HG03439 (cell line): ENCODE data around the gene ZNF426.
"Not testable (repeated sequence)": the region's sequence is repeated elsewhere in the genome, so short reads cannot be mapped to it uniquely, and the experiment has no call there.

ENCODE experiments used
- ATAC-seq: cut with Tn5 transposase; IDR thresholded peaks from one replicate; pipeline ENCODE4 v1.9.1; 2021; ENCODE audit warnings: mild to moderate bottlenecking, moderate library complexity; ENCODE audit not compliant: unreplicated experiment

The ZNF426 gene

GRCh38 chr19:9538183-9539058 is at the start of gene ZNF426:
Gene ZNF426, minus strand, starts transcription at chr19:9538645. Its CDS starts 2,413 bp downstream, at chr19:9536232.
- peak; percentile 63 for ATAC-seq

GRCh38 chr19:9586764-9587163 is 48.3 kb upstream of the ZNF426 start:
- no peak for ATAC-seq

DNA sequence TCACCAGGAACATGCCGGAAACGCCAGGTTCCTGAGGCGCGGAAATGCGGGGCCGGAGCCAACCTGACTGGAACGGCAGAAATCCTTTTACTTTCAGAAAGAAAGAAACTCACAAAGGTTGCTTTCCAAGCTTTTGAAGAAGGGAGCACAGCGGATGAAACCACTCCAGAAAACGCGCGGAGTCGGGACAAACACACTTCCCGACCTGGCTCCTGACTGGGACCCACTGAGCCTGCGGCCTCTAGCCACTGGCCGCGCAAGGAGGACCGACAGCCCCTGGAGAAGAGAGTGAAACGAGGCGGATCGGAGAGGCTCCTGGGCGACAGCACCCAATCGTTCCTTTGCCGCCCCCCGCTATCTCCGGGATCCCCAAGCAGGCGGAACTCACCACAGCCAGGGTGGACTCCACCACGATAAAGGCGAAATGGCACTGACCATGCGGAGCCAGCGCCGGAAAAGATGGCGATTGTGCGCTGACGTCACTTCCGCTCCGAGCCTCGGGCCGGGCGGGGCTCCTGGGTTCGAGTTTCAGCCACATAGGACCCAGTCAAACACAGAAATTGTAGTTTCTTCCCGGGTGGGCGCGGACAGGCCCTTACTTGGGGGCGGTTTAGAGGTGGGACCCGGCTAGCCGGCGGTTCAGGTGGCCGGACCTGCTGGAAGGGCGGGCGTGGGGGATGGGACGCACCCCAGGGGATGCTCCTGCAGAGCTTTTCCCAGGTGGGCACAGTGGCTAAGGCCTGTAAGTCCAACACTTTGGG is 45.8 kb upstream of the ZNF426 start, which contains the start of gene ZNF121:
ZNF121 (minus strand) TSS at position 432 of the 761 bp plus-strand sequence. CDS start 16,407 bp downstream, outside the sequence.
- ATAC-seq = peak; percentile 90

- not testable (repeated sequence) for ATAC-seq
Observed at GRCh38 chr19:9582081-9582725, 43.8 kb upstream of the ZNF426 start.

DNA sequence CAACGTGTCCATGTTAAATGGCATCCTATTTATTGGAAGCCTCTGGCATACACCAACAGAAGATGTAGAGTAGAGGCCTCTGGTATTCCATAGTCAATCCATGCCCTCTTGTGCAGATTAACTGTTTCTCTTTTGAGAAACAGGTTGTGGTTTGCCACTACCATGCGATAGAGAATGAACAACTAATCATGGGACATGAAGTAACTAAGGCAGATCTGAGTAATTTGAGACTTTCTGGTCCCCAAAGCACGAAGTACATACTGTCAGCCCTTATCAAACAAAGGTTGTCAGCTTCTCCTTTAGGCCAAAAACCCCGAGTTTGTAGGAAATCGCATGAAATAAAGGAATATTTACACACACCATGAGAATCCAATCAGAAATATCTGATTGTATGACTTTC is 42.3 kb upstream of the ZNF426 start:
- no peak for ATAC-seq

DNA sequence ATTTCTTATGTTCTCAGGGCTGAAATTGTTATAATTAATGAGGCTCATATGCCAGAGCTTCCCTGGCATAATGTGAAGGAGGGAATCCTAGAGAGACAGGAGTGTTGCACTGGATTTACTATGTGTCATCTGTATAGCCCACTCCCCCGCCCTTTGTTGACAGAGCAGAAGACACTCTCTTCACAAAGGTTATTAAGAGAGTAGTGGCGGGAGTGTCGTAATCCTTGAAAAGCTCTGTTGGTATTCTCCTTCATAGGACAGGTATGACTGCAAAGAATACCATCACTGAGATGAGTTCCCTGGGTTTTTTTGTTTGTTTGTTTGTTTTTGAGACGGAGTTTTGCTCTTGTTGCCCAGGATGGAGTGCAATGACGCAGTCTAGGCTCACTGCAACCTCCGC is 31.8 kb upstream of the ZNF426 start:
- ATAC-seq = no peak

DNA sequence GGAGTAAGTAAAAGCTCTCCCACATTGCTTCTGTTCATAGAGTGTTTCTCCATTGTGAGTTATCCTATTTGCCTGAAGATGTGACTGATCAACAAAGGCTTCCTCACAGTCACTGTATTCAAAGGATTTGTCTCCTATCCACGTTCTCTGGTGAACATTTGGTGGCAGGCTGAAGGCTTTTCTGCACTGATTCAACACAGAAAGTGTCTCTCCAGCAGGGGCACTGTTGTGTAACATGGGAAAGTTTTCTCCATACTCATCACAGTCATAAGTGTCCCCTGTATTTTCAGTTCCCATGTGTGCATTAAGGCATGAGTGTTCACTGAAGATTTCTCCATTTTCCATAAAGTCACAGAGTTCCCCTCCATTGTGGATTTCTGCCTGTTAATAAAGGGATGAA is 28.3 kb upstream of the ZNF426 start:
- ATAC-seq = no peak

DNA sequence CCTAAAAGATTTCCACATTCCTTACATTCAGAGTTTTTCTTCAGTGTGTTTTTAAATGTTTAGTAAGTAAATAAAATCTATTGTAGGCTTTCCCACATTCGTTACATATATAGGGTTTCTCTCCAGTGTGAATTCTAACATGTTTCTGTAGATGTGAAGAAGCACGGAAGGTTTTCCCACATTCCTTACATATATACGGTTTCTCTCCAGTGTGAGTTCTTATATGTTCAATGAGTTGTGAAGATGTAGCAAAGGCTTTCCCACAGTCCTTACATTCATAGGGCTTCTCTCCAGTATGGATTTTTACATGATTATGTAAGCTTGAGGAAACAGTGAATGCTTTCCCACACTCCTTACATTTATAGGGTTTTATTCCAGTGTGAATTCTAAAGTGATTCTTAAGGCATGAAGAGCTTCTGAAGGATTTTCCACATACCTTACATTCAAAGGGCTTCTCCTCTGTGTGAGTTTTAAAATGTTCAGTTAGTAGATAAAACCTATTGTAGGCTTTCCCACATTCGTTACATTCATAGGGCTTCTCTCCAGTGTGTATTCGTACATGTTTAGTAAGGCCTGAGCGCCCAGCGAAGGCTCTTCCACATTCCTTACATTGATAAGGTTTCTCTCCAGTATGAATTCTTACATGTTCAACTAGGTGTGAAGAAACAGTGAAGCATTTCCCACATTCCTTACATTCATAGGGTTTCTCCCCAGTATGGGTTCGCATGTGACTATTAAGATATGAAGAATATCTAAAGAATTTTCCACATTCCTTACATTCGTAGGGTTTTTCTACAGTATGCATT is 27.7 kb upstream of the ZNF426 start:
- no peak for ATAC-seq

DNA sequence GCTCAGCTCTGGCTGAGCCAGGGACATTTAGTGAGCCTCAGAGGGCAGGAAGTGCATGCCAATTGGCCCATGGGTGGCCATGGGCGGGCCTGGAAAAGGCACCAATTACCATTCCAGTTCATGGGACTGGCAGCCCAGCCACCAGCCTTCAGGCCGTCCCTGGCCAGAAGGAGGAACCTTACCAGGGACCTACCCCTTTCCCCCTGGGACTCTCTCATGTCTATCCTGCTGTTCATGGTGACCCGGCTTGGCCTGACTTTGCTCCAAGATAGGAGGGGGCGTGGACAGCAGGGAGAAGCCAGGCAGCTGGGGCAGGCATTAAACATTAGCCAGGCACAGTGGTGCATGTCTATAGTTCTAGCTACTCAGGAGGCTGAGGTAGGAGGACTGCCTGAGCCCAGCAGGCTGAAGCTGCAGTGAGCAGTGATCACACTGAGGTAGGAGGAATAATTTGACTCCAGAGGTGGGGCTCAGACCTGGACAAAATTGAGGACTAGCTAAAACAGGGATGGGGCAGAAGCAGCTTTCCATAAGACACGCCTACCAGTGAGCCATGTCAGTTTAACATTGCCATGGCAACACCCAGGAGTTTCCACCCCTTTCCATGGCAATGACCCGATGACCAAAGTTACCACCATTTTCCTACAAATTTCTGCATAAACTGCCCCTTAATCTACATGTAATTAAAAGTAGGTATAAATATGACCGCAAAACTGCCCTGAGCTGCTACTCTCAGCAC is 14.3 kb upstream of the ZNF426 start:
- ATAC-seq = no peak

GRCh38 chr19:9547870-9548269 is 9.4 kb upstream of the ZNF426 start:
- no peak for ATAC-seq

GRCh38 chr19:9541281-9541680 is 2.8 kb upstream of the ZNF426 start:
- ATAC-seq = not testable (repeated sequence)

- not testable (repeated sequence) for ATAC-seq
Observed at GRCh38 chr19:9539921-9540320, 1.5 kb upstream of the ZNF426 start.

- not testable (repeated sequence) for ATAC-seq
Observed at GRCh38 chr19:9539201-9539600, 756 bp upstream of the ZNF426 start.

DNA sequence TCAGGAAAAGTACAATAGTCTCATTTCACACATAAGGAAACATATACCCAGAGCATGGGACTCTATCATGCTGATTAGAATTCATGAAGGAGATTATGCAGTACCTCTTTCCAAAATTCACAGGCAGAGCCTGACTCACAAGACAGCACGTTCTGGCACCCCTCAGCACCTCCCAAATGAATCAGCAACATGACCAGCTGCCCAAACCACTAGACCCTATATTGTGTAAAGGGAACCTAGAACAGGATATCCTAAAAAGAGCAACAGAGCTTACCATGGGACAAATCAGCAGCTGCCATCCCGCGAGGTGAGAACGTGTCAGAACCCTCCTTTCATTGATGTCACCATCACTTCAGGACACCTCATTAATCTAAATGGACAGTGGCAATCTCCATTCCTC is 2.5 kb downstream of the ZNF426 start:
- ATAC-seq = no peak

GRCh38 chr19:9531933-9532332 is 6.5 kb downstream of the ZNF426 start:
- ATAC-seq = no peak

DNA sequence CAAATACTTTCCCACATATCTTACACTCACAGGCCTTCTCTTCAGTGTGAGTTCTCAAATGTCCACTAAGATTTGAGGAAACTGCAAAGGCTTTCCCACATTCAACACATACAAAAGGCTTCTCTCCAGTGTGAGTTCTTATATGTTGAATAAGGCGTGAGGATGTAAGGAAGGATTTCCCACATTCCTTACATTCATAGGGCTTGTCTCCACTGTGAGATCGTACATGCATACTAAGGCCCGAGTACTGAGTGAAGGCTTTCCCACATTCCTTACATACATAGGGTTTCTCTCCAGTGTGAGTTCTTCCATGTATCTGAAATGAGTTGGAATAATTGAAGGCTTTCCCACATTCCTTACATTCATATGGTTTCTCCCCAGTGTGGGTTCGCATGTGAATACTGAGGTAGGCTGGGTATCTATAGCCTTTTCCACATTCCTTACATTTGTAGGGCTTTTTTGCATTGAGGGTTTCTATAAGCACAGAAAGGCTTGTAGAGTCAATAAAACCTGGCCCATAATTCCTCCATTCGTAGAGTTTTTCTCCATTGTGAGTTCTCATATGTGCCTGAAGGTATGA is 9.6 kb downstream of the ZNF426 start:
- ATAC-seq = no peak

GRCh38 chr19:9523885-9524474 is 14.5 kb downstream of the ZNF426 start:
- ATAC-seq = no peak

- no peak for ATAC-seq
Observed at GRCh38 chr19:9507285-9507684, 31.2 kb downstream of the ZNF426 start.

- ATAC-seq = no peak
Observed at GRCh38 chr19:9500796-9501195, 37.6 kb downstream of the ZNF426 start.
